NB4 (cell line): Measurements from ENCODE around the gene BPGM.

Experiments used
- DNase-seq: peaks from one replicate; pipeline ENCODE4 v3.0.0; 2010; ENCODE audit warnings: low read depth
- H3K4me3 ChIP-seq: one replicate; pipeline ENCODE4 v1.5.1; 2011; ENCODE audit warnings: mild to moderate bottlenecking, low read depth, low read length, moderate library complexity
- MYC ChIP-seq: IDR thresholded peaks from 2 replicates; pipeline ENCODE4 v1.6.1; 2011; ENCODE audit warnings: low read depth, low read length
- POLR2A ChIP-seq: IDR thresholded peaks from 2 replicates; pipeline ENCODE4 v1.6.1; 2011; ENCODE audit warnings: mild to moderate bottlenecking; ENCODE audit not compliant: insufficient read length; ENCODE audit errors: extremely low read depth
- TF ChIP-seq, protein P1 (sequence below): IDR thresholded peaks from one replicate; pipeline ENCODE4 v1.5.1; 2012; ENCODE audit warnings: low read depth, low read length
- TF ChIP-seq, protein P2 (sequence below): IDR thresholded peaks from 2 replicates; pipeline ENCODE4 v1.6.1; 2011; ENCODE audit warnings: low read depth, low read length

BPGM gene

DNA sequence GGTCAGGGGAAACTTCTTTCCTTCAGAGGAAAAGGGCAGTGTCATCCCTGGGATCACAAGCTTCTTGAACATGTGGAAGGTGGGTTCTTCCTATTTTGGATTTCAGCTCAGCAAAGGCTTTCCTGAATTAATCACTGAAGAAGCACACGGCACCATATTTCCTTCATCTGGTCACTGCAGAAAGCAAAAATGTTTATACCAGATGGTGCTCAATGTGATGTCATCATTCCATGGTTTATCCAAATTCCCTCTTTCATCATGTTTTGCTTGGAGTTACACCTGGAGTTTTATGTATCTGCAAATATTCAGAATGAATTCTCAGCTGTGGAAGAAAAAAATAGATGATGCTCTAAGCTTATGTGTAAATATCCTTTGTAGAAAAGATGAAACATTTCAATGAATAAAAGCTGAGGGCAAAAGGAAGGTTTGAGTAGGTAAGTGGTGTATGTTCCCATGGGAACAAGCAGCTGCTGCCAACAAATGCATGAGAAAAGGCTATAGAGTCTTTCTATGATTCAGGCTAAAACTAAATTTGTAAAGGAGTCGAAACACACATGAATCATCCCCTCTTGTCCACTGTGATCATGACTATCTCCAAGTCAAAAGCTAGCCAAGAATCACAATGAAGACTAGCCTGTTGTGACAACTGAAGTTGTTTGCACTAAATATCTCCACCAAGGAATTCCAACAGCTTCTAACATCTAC lies 26.9 kb upstream of the BPGM start:
- DNase-seq, result no peak
- TF ChIP-seq, protein P1, sequence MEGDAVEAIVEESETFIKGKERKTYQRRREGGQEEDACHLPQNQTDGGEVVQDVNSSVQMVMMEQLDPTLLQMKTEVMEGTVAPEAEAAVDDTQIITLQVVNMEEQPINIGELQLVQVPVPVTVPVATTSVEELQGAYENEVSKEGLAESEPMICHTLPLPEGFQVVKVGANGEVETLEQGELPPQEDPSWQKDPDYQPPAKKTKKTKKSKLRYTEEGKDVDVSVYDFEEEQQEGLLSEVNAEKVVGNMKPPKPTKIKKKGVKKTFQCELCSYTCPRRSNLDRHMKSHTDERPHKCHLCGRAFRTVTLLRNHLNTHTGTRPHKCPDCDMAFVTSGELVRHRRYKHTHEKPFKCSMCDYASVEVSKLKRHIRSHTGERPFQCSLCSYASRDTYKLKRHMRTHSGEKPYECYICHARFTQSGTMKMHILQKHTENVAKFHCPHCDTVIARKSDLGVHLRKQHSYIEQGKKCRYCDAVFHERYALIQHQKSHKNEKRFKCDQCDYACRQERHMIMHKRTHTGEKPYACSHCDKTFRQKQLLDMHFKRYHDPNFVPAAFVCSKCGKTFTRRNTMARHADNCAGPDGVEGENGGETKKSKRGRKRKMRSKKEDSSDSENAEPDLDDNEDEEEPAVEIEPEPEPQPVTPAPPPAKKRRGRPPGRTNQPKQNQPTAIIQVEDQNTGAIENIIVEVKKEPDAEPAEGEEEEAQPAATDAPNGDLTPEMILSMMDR, result no peak
- TF ChIP-seq POLR2A (no peak), MYC (no peak)
- TF ChIP-seq, protein P2, sequence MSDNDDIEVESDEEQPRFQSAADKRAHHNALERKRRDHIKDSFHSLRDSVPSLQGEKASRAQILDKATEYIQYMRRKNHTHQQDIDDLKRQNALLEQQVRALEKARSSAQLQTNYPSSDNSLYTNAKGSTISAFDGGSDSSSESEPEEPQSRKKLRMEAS, result no peak
- no peak overlapping the region for H3K4me3 ChIP-seq

DNA sequence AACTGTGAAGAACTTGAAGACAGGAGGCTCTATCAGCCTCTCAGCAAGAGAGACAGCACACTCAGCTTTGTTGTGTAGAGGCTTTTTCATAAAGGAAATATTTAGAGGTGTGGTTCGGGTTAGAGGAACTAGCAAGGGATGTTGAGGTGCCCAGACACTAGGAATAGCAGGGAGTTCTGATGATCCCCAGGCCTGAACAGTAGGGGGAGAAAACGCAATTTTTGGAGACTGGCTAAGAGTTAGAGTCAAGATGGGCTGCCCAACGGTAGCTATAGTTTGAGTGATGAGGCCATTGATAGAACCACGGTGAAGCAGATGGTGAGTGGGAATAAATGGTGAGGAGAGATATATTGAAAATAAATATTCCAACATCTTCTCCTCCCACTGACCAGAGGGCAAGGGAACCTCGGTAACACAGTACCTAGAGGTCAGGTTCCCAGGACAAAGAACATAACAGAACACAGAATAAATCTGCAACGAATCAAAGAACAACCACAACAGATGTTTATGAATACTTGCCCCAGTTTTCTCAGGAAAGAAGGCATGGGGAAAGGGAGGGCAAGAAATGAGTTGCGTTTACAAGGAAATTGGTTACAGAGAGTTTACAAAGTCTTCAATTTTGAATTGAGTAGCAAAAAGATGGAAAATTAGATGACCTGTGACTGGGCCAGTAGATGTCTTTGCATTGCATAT lies 24.2 kb upstream of the BPGM start:
- TF ChIP-seq, protein P1, result no peak
- TF ChIP-seq, protein P2, result no peak
- TF ChIP-seq MYC (no peak), POLR2A (no peak)
- DNase-seq, result no peak
- H3K4me3 ChIP-seq, result no peak overlapping the region

DNA sequence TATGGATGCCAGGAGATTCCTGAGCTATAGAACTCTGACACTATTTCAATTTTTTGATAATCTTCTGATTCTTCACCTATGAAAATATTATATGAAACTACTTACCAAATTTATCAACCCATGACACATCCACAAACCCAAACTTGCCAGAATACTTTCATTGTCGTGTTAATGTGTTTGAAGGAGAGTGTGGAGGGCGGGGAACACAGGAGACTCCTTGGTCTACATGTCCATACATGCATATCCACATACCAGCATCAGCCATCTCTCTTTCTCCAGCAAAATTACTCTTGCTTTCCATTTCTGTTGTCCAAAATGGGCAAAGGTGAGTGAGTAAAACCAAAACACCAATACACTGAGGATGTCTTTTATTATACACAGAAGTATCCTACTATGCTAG lies 23.5 kb upstream of the BPGM start:
- TF ChIP-seq MYC, result no peak
- no peak overlapping the region for H3K4me3 ChIP-seq
- DNase-seq, result no peak

DNA sequence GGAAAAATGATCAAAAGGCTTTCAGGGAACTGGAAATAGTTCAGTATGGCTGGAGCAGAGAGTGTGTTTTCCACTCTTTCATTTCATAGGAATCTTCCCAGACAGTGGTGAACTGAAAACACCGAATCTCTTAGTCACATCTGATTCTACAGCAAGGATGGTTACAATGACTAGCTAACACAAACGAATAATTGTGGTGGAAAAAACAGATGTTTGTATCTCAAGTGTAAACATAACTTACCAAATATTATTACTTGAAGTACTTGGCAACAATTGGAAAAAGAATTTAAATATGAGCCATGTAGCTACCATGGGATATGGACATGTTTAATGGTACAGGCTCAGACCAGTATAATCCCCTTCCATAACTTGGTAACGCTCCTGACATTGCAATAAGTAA lies 21.1 kb upstream of the BPGM start:
- TF ChIP-seq POLR2A, result no peak
- TF ChIP-seq, protein P2, result no peak
- no peak for TF ChIP-seq MYC
- no peak for DNase-seq
- H3K4me3 ChIP-seq, result no peak overlapping the region

DNA sequence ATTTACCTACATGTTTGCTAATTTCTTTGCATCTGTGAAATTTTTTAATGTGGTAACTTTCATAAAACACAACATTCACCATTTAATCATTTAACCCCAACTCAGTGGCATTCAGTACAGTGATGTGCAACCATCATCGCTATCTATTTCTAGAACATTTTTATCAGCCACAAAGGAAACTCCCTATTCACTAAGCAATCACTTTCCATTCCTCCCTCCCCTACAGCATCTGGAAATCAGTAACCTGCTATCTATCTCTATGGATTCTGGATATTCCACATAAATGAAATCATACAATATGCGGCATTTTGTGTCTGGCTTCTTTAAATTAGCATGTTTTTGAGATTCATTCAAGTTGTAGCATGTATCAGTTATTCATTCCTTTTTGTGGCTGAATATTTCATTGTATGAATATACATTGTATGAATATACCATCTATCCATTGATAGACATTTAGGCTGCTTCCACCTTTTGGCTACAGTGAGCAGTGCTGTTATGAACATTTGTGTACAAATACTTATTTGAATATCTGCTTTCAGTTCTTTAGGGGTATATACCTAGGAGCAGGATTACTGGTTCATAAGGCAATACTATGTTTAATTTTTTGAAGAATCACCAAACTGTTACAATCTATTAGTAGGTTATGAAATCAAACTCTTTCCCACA lies 19.4 kb upstream of the BPGM start:
- TF ChIP-seq, protein P2, result no peak
- TF ChIP-seq MYC (no peak), POLR2A (no peak)
- TF ChIP-seq, protein P1, result no peak
- no peak for DNase-seq
- no peak overlapping the region for H3K4me3 ChIP-seq

DNA sequence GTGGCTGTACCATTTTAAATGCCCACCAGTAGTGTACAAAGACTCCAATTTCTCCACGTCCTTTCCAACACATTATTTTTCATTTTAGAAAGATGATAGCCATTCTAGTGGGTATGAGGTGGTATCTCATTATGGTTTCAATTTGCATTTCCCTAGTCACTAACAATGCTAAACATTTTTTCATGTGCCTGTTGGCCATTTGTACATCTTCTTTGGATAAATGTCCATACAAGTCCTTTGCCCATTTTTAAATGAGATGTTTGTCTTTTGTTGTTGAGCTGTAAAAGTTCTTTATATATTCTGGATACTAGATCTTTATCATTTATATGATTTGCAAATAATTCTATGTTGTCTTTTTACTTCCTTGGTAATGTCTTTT lies 18.9 kb upstream of the BPGM start:
- no peak overlapping the region for H3K4me3 ChIP-seq
- no peak for TF ChIP-seq POLR2A
- TF ChIP-seq, protein P1, result no peak
- TF ChIP-seq MYC, result no peak
- TF ChIP-seq, protein P2, result no peak

More for the DNA sequence above, 18.9 kb upstream of the BPGM start:
- DNase-seq, result no peak
